HepG2 (cell line): ENCODE results near the gene SLC22A23. TPM values are rescaled to one million over a fixed set of nuclear protein-coding genes. Genes with fewer than 3 reads are reported as not detected.
A peak's percentile ranks its signal among the peaks of the same experiment; 100 is the strongest.

ENCODE experiments used
- BCL3 ChIP-seq: sonication (generic); formaldehyde crosslinking; IDR thresholded peaks from 2 replicates; pipeline ENCODE4 v1.5.1; 2020; ENCODE audit warnings: mild to moderate bottlenecking, missing genetic modification reagents, moderate library complexity
- CENPT ChIP-seq: sonication (generic); formaldehyde crosslinking; IDR thresholded peaks from 2 replicates; pipeline ENCODE4 v1.8.0; 2022; ENCODE audit warnings: low read depth, mild to moderate bottlenecking, moderate library complexity, missing genetic modification reagents
- FOXM1 ChIP-seq: sonication (generic); formaldehyde crosslinking; IDR thresholded peaks from 2 replicates; pipeline ENCODE4 v1.5.0; 2020; ENCODE audit warnings: missing genetic modification reagents
- HDAC2 ChIP-seq: sonication (generic); formaldehyde crosslinking; IDR thresholded peaks from 2 replicates; pipeline ENCODE4 v1.4.0; 2020; ENCODE audit warnings: missing genetic modification reagents
- KLF15 ChIP-seq: sonication (generic); formaldehyde crosslinking; IDR thresholded peaks from 2 replicates; pipeline ENCODE4 v1.8.1; 2023; ENCODE audit warnings: borderline replicate concordance, mild to moderate bottlenecking, inconsistent platforms, missing genetic modification reagents, mixed read lengths
- KLF9 ChIP-seq: IDR thresholded peaks from 2 replicates; pipeline ENCODE4 v1.6.1; 2016; ENCODE audit warnings: low read depth
- NFAT5 ChIP-seq: sonication (generic); formaldehyde crosslinking; IDR thresholded peaks from 2 replicates; pipeline ENCODE4 v1.4.0; 2020; ENCODE audit warnings: missing genetic modification reagents
- NR0B2 ChIP-seq: sonication (generic); formaldehyde crosslinking; IDR thresholded peaks from 2 replicates; pipeline ENCODE4 v1.4.0; 2020; ENCODE audit warnings: mild to moderate bottlenecking, missing genetic modification reagents
- NR1H2 ChIP-seq: sonication (generic); formaldehyde crosslinking; IDR thresholded peaks from 2 replicates; pipeline ENCODE4 v1.8.1; 2022; ENCODE audit warnings: low read depth, missing genetic modification reagents, borderline replicate concordance
- SOX13 ChIP-seq, 3 experiments: fragments of 450-650 bp in 1 of 3; sonication (generic) in 1 of 3; formaldehyde crosslinking in 1 of 3; IDR thresholded peaks in 2 of 3; conservative IDR thresholded peaks in 1 of 3; 2 replicates each; pipeline versions ENCODE4 v1.5.0 to v1.6.1; 2016 to 2020; ENCODE audit warnings: antibody characterized with exemption in 1 of 3, mild to moderate bottlenecking in 1 of 3, missing compliant biosample characterization in 1 of 3, missing genetic modification reagents in 1 of 3, moderate library complexity in 1 of 3
- TCF12 ChIP-seq, 2 experiments: fragments of 450-650 bp in 1 of 2; sonication (generic) in 1 of 2; formaldehyde crosslinking in 1 of 2; IDR thresholded peaks; 2 replicates each; pipeline versions ENCODE4 v1.6.1 to v1.8.0; 2017 to 2022; ENCODE audit warnings: antibody characterized with exemption in 1 of 2, mild to moderate bottlenecking in 1 of 2, missing genetic modification reagents in 1 of 2, moderate library complexity in 1 of 2
- ZBTB4 ChIP-seq: sonication (generic); formaldehyde crosslinking; IDR thresholded peaks from 2 replicates; pipeline ENCODE4 v1.4.0; 2020; ENCODE audit warnings: missing genetic modification reagents, mild to moderate bottlenecking, borderline replicate concordance
- ZNF367 ChIP-seq: sonication (generic); formaldehyde crosslinking; IDR thresholded peaks from 2 replicates; pipeline ENCODE4 v1.4.0; 2020; ENCODE audit warnings: missing genetic modification reagents, borderline replicate concordance
- ZNF552 ChIP-seq: sonication (generic); formaldehyde crosslinking; IDR thresholded peaks from 2 replicates; pipeline ENCODE4 v1.9.0; 2022; ENCODE audit warnings: missing genetic modification reagents, mild to moderate bottlenecking, borderline replicate concordance
- ZNF605 ChIP-seq: sonication (generic); formaldehyde crosslinking; IDR thresholded peaks from 2 replicates; pipeline ENCODE4 v1.8.0; 2022; ENCODE audit warnings: mild to moderate bottlenecking, missing genetic modification reagents
- polyA plus RNA-seq, 8 experiments: library from polyadenylated mRNA; depleted of rRNA in 3 of 8; stranded (reverse) in 7 of 8; unstranded in 1 of 8; fragments of >200 nt; fragmentation: Illumina TruSeq in 4 of 8; extraction: Trizol in 4 of 8; gene quantifications; 2 replicates each; pipeline versions ENCODE4 v1.2.1 to v1.2.3, GENCODE V29; 2011 to 2016; ENCODE audit warnings: low read depth in 4 of 8, missing spikeins in 1 of 8, mixed read lengths in 1 of 8; ENCODE audit not compliant: insufficient read depth in 1 of 8
- total RNA-seq, 5 experiments: library from RNA; depleted of rRNA; stranded (reverse); fragments of >200 nt; fragmentation: Illumina TruSeq; extraction: Trizol; gene quantifications; 2 replicates each; pipeline ENCODE4 v1.2.3, GENCODE V29; 2016; ENCODE audit warnings: low read depth in 1 of 5

Gene SLC22A23
- total and polyA plus RNA-seq, 2 of the 13 experiments (the other 11 are each of a cell fraction or from before 2014, with no cell fraction given), result 11.8 to 17.5 TPM

- TF ChIP-seq BCL3 (CRISPR knock-in tag) (peak; percentile 93), TCF12 (IDR thresholded peaks at IDR 0.05) (no peak), TCF12 (CRISPR knock-in tag; IDR thresholded peaks at IDR 0.05) (peak; percentile 98), SOX13 (IDR thresholded peaks at IDR 0.05) (peak; percentile 63), SOX13 (CRISPR knock-in tag; conservative IDR thresholded peaks at IDR 0.05 in 1 of 2, IDR thresholded peaks at IDR 0.05 in 1 of 2) (peak in 1 of 2 experiments; percentile 94; a peak in 2 of 4 replicates), NR0B2 (CRISPR knock-in tag) (no peak; the same call in 1 of the 2 replicates), HDAC2 (CRISPR knock-in tag) (peak; percentile 100), KLF15 (CRISPR knock-in tag) (no peak), ZNF367 (0 out of 2 replicates have a peak, but pooled peaks have one; percentile 40), NFAT5 (CRISPR knock-in tag) (0 out of 2 replicates have a peak, but pooled peaks have one; percentile 28), FOXM1 (CRISPR knock-in tag) (no peak), NR1H2 (CRISPR knock-in tag) (no peak; the same call in 1 of the 2 replicates), KLF9 (peak; percentile 90; the same call in 1 of the 2 replicates), ZNF605 (CRISPR knock-in tag) (peak; percentile 56; the same call in 1 of the 2 replicates), CENPT (CRISPR knock-in tag) (no peak), ZBTB4 (CRISPR knock-in tag) (peak; percentile 99), ZNF552 (CRISPR knock-in tag) (peak; percentile 89)
Measured at GRCh38 chr6:3370361-3371221, 86.3 kb downstream of the SLC22A23 start (continued).
